ENCODE data around the gene MBNL2.

DNA sequence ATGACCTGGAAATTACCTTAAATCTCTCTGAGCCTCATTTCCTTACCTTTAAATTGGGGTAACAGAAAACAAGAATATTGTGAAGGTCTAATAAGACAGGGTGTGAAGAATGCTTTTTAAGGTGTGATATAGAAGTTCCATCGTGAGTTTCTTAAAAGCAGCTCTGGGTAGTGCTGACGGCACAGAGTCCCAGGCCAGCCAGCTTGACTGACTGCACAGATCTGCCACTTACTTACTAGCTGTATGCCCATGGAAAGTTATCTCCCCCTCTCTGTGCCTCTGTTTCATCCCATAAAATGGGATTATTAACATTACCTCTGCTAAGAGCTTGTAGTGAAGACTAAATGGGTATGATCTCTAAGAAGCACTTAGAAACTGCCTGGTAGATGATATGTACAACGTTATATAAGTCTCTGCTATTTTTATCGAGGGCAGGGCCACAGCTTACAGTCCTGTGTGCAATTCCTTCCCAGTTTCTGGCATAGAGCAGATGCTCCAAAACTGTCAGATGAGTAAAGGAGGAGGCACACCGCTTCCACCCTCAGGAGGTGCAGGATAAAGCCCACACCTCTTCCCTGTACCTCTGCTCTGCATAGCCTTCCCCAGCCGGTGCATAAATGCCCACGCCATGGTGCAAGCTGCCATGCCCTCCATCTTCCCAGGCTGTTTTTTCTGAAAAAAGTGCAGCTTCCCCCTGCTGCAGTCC lies 99.6 kb downstream of the MBNL2 start:
- TF ChIP-seq POLR2A (IDR thresholded peaks at IDR 0.05) (no peak), CTCF (IDR thresholded peaks at IDR 0.05) (no peak)
